Skin epidermis (tissue), 12 donors: ENCODE results near the gene CDC20.
"Not testable (repeated sequence)": the region's sequence is repeated elsewhere in the genome, so short reads cannot be mapped to it uniquely, and the experiment has no call there.

Source experiments
- H3K27ac ChIP-seq, 21 experiments: fragments of 200-600 bp; sonication (generic) in 11 of 21; one replicate each; pipeline ENCODE4 v1.5.0; 2020; ENCODE audit warnings: mild to moderate bottlenecking in 3 of 21, inconsistent platforms in 2 of 21, moderate library complexity in 2 of 21
- H3K4me3 ChIP-seq, 7 experiments: fragments of 200-600 bp; sonication (generic) in 2 of 7; one replicate each; pipeline ENCODE4 v1.5.0; 2020; ENCODE audit warnings: inconsistent platforms in 2 of 7, mild to moderate bottlenecking in 2 of 7, moderate library complexity in 1 of 7

CDC20 gene

GRCh38 chr1:43373066-43373940 is 14.5 kb downstream of the CDC20 start:
- peak overlapping the region in 17 of 21 experiments; percentile 3 to 79 (median 49) for H3K27ac ChIP-seq
- H3K4me3 ChIP-seq = no peak overlapping the region

GRCh38 chr1:43376723-43377235 is 18.0 kb downstream of the CDC20 start:
- Histone ChIP-seq H3K27ac (peak overlapping the region in 1 of 21 experiments; percentile 48), H3K4me3 (no peak overlapping the region)

- H3K4me3 ChIP-seq = no peak overlapping the region
- peak overlapping the region in 1 of 21 experiments; percentile 48 for H3K27ac ChIP-seq
Measured at GRCh38 chr1:43377831-43378230, 19.1 kb downstream of the CDC20 start.

DNA sequence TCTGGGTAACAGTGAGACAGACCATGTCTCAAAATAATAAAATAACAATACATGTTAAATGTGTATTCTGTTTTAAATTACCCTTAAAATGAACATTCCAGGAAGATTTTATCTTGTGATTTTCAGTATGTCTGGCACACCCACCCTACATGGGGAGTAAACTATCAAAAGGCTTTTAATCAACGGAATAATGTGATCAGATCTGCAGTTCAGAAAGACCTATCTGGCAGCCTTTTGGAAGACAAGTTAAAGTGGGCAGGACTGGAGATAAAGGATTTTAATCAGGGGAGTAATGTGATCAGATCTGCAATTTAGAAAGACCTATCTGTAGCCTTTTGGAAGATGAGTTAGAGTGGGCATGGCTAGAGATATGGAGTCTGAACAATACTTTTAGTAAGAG is 20.7 kb downstream of the CDC20 start:
- no peak overlapping the region for H3K27ac ChIP-seq
- H3K4me3 ChIP-seq = no peak overlapping the region

DNA sequence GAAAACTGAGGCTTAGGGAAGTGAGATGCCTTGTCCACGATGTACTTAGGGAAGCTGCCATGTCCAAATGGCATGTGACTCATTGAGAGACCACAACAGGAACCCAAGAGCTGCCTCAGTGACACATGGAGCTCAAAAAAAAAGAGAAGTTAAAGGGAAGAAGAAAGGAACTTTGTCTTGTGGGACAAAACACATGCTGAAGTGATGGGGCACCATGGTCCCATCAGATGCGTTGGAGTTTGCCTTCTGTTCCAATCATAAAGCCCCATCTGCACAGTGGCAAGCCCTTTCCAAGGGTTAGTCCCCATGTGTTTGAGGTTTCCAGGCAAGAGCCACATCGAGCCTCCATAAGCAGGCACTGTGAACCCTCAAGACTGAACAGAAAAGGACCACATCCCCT is 22.8 kb downstream of the CDC20 start:
- Histone ChIP-seq H3K4me3 (no peak overlapping the region), H3K27ac (peak overlapping the region in 11 of 21 experiments; percentile 2 to 69 (median 36))

DNA sequence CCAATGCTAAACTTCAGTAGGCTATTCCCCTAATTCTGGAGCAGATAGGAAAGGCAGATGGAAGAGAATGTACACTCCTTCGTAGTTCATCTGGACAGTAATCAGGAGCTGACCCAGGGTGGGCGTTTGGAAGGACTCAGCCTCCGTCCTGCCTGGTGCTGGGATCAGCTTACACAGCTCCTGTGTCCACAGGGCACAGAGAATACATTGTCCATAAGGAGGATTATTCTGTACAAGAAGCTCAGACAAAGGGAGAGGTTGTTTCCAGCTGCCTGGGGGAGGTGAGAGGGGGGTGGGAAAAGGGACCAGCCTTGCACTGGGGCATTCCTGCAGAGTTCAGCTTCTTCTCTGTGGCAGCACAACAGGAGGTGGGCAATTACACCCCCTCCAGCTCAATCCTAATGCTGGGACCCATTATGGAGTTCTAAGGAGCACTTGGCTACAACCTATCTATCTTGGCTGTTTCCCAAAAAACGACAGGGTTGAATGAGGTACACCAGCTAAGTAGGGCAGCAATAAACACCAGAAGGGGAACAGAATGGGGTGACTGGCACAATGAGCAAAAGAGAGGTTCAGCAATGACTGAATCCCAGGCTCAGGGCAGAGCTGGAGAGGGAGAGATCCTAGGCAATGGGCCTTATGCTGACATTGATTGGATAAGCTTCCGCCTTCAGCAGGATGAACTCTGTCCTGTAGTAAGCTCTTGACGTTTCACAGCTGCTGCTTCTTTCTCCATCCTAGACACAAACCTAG is 23.4 kb downstream of the CDC20 start:
- Histone ChIP-seq H3K4me3 (no peak overlapping the region), H3K27ac (peak overlapping the region in 14 of 21 experiments; percentile 2 to 69 (median 39))

DNA sequence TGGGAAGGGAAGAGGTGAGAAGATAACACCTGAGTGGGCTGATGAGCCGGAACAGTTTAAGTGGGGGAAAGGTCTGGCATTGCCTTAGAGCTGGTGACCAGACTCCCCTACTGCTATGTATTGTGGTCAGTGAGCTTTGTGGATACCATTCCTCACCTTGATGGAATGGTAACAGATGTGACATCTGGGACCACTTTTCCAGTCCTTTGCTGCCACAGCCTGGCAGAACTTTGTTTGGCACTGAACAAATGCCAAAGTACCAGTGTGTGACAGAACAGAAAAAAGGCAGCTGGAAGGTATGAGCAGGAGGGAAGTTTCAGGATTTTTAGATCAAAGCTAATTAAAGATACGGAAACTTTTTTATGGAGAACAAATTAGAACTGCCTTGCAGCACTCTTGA is 24.7 kb downstream of the CDC20 start:
- Histone ChIP-seq H3K27ac (no peak overlapping the region), H3K4me3 (no peak overlapping the region)

- H3K27ac ChIP-seq = peak overlapping the region in 2 of 21 experiments; percentile 13 to 92
- H3K4me3 ChIP-seq = no peak overlapping the region
Measured at GRCh38 chr1:43386676-43387075, 27.9 kb downstream of the CDC20 start.

- peak overlapping the region in 14 of 21 experiments; percentile 5 to 97 (median 86) for H3K27ac ChIP-seq
- H3K4me3 ChIP-seq = peak overlapping the region in 1 of 7 experiments; percentile 83
Measured at GRCh38 chr1:43387976-43388599, 29.3 kb downstream of the CDC20 start.

- H3K27ac ChIP-seq = peak overlapping the region in 18 of 21 experiments; percentile 75 to 97 (median 92)
- peak overlapping the region; percentile 64 to 96 (median 83) for H3K4me3 ChIP-seq
Measured at GRCh38 chr1:43388613-43389012, 29.8 kb downstream of the CDC20 start.

GRCh38 chr1:43389326-43390313 is 30.8 kb downstream of the CDC20 start, which contains the start of the genes MED8 and SZT2:
Gene MED8 (minus strand): TSS chr1:43389800. CDS start chr1:43389764, 36 bp downstream.
Gene SZT2 (plus strand): TSS chr1:43389899. CDS start chr1:43389969, 70 bp downstream.
- H3K27ac ChIP-seq = peak within 1 kb of the TSS; percentile 74 to 97 (median 92)

GRCh38 chr1:43392702-43393101 is 33.9 kb downstream of the CDC20 start:
- Histone ChIP-seq H3K4me3 (no peak overlapping the region), H3K27ac (no peak overlapping the region)

More at GRCh38 chr1:43389326-43390313, 30.8 kb downstream of the CDC20 start, which contains the start of the genes MED8 and SZT2:
- peak within 1 kb of the TSS; percentile 64 to 96 (median 83) for H3K4me3 ChIP-seq

GRCh38 chr1:43395523-43395922 is 36.7 kb downstream of the CDC20 start:
- H3K27ac ChIP-seq = no peak overlapping the region

DNA sequence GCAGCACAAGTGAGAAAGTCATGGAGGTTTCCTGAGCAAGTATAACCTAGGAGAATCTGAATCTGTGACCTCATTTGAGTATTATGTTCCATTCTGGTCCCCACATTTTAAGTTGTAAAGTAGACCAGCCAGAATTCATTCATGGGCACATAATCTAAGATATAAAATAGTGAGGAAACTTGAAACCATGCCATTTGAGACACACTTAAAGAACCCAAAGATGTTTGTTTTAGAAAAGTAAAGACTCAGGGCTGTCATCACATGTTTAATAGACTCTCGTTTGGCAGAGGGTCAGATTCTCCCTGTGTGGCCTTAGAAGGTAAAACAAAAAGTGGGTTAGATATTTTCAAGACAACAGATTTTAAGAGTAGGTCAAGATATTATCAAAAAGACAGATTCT is 37.3 kb downstream of the CDC20 start:
- H3K27ac ChIP-seq = no peak overlapping the region
- no peak overlapping the region for H3K4me3 ChIP-seq

More at GRCh38 chr1:43395523-43395922, 36.7 kb downstream of the CDC20 start:
- H3K4me3 ChIP-seq = no peak overlapping the region

DNA sequence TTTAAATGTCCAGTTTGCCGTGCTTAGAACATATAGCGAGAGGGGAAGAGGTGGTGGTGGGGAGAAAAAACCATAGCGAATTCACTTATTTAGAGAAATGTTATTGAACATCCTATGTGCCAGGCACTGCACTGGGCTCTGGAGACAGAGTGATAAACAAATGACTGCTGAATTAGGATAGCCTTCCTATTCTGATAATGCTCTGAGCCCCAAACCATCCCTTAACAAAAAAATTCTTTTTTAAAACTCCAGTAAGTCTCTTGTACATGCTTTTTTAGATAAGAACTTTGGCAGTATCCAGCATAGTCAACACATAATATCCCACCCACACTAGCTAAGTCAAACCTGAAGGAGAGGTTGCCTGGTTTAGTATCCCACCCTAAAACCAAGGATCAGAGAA is 39.4 kb downstream of the CDC20 start:
- Histone ChIP-seq H3K4me3 (no peak overlapping the region), H3K27ac (no peak overlapping the region)

DNA sequence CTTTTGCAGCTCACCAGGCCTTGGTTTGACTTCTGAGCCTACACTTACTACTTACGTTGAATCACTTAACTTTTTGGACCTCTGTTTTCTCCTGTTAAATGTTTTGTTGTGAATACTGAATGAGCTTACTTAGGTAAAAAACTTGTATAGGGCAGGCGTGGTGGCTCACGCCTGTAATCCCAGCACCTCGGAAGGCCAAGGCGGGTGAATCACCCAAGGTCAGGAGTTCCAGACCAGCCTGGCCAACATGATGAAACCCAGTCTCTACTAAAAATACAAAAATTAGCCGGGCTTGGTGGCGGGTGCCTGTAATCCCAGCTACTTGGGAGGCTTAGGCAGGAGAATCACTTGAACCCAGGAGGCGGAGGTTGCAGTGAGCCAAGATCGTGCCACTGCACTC is 41.7 kb downstream of the CDC20 start:
- not testable (repeated sequence) for H3K27ac ChIP-seq, H3K4me3 ChIP-seq

DNA sequence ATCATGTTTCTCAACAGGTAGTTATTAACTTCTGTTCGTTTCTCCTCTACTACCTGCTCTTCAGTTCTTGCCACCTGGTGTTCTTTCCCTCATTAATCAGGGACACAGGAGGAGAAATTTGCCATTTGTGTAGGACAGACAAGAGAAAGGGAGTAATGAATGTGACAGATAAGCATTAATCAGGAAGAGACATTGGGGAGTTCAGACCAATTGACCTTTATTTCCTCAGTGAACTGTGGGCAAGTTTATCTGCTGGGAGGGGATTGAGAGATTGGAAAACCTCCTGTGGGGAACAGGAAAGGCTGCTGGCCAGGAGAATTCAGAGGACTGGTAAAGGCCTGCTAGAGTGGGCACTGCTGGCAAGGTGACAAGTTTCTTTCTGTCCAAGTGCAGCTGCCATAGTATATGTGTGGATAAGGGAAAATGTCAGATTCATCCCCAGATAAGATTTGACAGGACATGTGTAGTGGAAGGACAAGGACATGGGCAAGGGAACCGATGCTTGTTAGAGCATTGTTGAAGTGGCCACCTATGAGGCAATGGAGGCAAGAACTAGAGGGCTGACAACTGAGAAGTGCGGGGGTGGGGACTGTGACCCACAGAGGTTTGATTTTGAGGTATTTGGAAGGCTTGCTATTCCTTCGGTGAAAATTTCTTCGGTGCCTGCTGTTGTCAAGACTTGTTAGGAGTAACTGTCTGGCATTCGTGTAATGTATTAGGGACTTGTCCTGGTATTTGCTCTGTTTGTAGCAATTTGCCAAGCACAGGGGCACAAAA is 43.5 kb downstream of the CDC20 start:
- Histone ChIP-seq H3K4me3 (no peak overlapping the region), H3K27ac (no peak overlapping the region)

DNA sequence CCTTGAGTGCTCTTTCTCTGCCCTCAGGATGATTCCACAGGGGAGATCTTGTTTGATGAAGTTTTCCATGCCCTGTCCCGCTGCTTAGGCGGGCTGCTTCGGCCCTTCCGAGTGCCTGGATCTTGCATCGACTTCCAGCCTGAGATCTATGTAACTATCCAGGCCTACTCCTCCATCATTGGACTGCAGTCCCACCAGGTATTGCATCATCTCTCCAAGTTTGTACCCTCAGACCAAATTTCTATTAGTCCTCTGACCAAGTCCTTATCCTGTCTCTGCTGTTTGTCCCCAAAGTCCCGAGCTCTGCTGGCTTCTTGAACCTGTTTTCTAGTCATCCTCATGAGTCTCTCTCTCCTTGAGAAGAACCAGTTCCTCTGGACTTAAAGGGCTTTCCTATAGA is 45.6 kb downstream of the CDC20 start:
- H3K27ac ChIP-seq = no peak overlapping the region
- no peak overlapping the region for H3K4me3 ChIP-seq
